Fibroblast of lung (primary cell): Measurements from ENCODE around the gene NRSN2. TPM values are rescaled to one million over a fixed set of nuclear protein-coding genes. Genes with fewer than 3 reads are reported as not detected.

Experiments
- DNase-seq, 2 donors: peaks; one replicate each; pipeline versions ENCODE4 v3.0.0 to v3.0.0-alpha.2; 2010; ENCODE audit warnings: low read depth in 2 of 2
- H2AFZ ChIP-seq: 2 replicates; pipeline ENCODE4 v1.5.1; 2012; ENCODE audit warnings: low read length, control low read depth, inconsistent platforms
- H3K27ac ChIP-seq: 2 replicates; pipeline ENCODE4 v1.5.1; 2011; ENCODE audit warnings: low read length, control low read depth; ENCODE audit not compliant: insufficient read depth
- H3K27me3 ChIP-seq: 2 replicates; pipeline ENCODE4 v1.5.1; 2011; ENCODE audit warnings: mild to moderate bottlenecking, low read length; ENCODE audit not compliant: control insufficient read depth, insufficient read depth
- H3K36me3 ChIP-seq: 2 replicates; pipeline ENCODE4 v1.5.1; 2011; ENCODE audit warnings: low read length; ENCODE audit not compliant: control insufficient read depth, insufficient read depth
- H3K4me1 ChIP-seq: 2 replicates; pipeline ENCODE4 v1.5.1; 2011; ENCODE audit warnings: low read length; ENCODE audit not compliant: control insufficient read depth, insufficient read depth; ENCODE audit errors: extremely low read depth
- H3K4me2 ChIP-seq: 2 replicates; pipeline ENCODE4 v1.5.1; 2011; ENCODE audit warnings: low read length, control low read depth; ENCODE audit not compliant: insufficient read depth; ENCODE audit errors: extremely low read depth
- H3K4me3 ChIP-seq, 4 experiments: fragments of 200-600 bp in 1 of 4; sonication (generic) in 1 of 4; replicated peaks in 1 of 4; 2 replicates each; pipeline ENCODE4 v1.5.1; 2011 to 2016; ENCODE audit warnings: low read length in 4 of 4, low read depth in 3 of 4, mild to moderate bottlenecking in 3 of 4, control low read depth in 2 of 4, inconsistent platforms in 1 of 4, mixed read lengths in 1 of 4; ENCODE audit not compliant: insufficient read depth in 1 of 4; ENCODE audit errors: control extremely low read depth in 1 of 4
- H3K79me2 ChIP-seq: 2 replicates; pipeline ENCODE4 v1.5.1; 2012; ENCODE audit warnings: mild to moderate bottlenecking, low read length, inconsistent platforms; ENCODE audit not compliant: control insufficient read depth, insufficient read depth
- H3K9ac ChIP-seq: 2 replicates; pipeline ENCODE4 v1.5.1; 2011; ENCODE audit warnings: mild to moderate bottlenecking, low read length, control low read depth; ENCODE audit not compliant: insufficient read depth
- H3K9me3 ChIP-seq: 2 replicates; pipeline ENCODE4 v1.5.1; 2012; ENCODE audit warnings: low read depth, low read length; ENCODE audit not compliant: control insufficient read depth, insufficient read depth
- H4K20me1 ChIP-seq: 2 replicates; pipeline ENCODE4 v1.5.1; 2011; ENCODE audit warnings: low read length; ENCODE audit not compliant: control insufficient read depth, insufficient read depth; ENCODE audit errors: extremely low read depth
- CTCF ChIP-seq, 2 donors: IDR thresholded peaks in 1 of 2; conservative IDR thresholded peaks in 1 of 2; 1 replicate in 1 of 2; 2 replicates in 1 of 2; pipeline ENCODE4 v1.5.1; 2011 to 2012; ENCODE audit warnings: low read length in 2 of 2, control low read depth in 1 of 2, inconsistent platforms in 1 of 2, low read depth in 1 of 2, mild to moderate bottlenecking in 1 of 2
- EZH2 ChIP-seq: IDR thresholded peaks from 2 replicates; pipeline ENCODE4 v1.5.1; 2012; ENCODE audit warnings: low read length, control low read depth, mild to moderate bottlenecking; ENCODE audit errors: missing control alignments
- polyA plus RNA-seq, 2 donors: library from polyadenylated mRNA; depleted of rRNA in 1 of 2; stranded (reverse) in 1 of 2; unstranded in 1 of 2; fragments of >200 nt; gene quantifications; 2 replicates each; pipeline ENCODE4 v1.2.1, GENCODE V29; 2011 to 2012; ENCODE audit warnings: missing spikeins in 1 of 2
- total RNA-seq: library from RNA; depleted of rRNA; stranded (reverse); fragments of >200 nt; gene quantifications from 2 replicates; pipeline ENCODE4 v1.2.1, GENCODE V29; 2014

NRSN2 gene
- total and polyA plus RNA-seq, 2 donors (not counting 1 experiment from before 2014, with no cell fraction given): 34.5 to 60.5 TPM

DNA sequence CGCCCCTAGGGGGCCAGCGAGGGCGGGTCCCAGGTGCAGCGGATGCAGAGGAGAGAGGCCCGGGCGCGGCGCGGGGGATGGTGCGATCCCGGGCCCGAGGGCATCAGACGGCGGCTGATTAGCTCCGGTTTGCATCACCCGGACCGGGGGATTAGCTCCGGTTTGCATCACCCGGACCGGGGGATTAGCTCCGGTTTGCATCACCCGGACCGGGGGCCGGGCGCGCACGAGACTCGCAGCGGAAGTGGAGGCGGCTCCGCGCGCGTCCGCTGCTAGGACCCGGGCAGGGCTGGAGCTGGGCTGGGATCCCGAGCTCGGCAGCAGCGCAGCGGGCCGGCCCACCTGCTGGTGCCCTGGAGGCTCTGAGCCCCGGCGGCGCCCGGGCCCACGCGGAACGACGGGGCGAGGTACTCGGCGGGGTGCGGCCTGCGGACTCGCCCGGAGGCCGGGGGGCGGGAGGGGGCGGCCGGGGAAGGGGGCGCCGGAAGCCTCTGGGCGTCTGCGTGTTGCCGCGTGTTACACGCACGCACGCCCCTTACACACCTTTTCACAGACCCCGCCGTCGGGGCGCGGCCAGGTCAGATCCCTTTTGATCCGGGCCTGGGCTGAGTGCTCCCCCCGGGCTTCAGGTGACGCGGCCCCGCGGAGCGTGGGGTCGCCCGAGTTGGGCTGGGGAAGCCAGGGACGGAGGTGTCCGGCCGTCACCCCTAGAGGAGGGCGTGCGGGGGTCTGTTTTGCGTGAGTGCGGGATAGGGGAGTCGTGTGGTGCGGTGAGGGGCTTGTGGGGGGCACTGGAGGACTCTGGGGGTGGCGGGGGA lies 34.1 kb downstream of the NRSN2 start:
- no peaks in the 10 kb centered on the region for H3K9me3 ChIP-seq
- H3K79me2 ChIP-seq: peaks cover 6% of the 10 kb centered on the region
- peak; percentile 31 to 75 for DNase-seq
- peak overlapping the region; percentile 63 to 76 (median 72) for H3K4me3 ChIP-seq
- no peaks in the 10 kb centered on the region for H3K27me3 ChIP-seq
- peak overlapping the region; percentile 57 for H3K4me2 ChIP-seq
- no peak for TF ChIP-seq EZH2
- TF ChIP-seq CTCF (conservative IDR thresholded peaks at IDR 0.05 in 1 of 2, IDR thresholded peaks at IDR 0.05 in 1 of 2; ENCODE audit: low read depth in 1 of 2, low read length in 2 of 2): no peak
- H4K20me1 ChIP-seq: no peaks in the 10 kb centered on the region
- no peaks in the 10 kb centered on the region for H3K36me3 ChIP-seq
- H3K4me1 ChIP-seq: no peaks in the 10 kb centered on the region
- H3K9ac ChIP-seq: peak overlapping the region; percentile 71
- H3K27ac ChIP-seq: peak overlapping the region; percentile 52
- H2AFZ ChIP-seq: peak overlapping the region; percentile 25

GRCh38 chr20:381581-382290 lies 34.8 kb downstream of the NRSN2 start:
- Histone ChIP-seq H3K27ac (peak overlapping the region; percentile 52), H3K79me2 (peaks cover 6% of the 10 kb centered on the region)
- peak; percentile 68 to 91 for DNase-seq

More at GRCh38 chr20:381581-382290, 34.8 kb downstream of the NRSN2 start:
- peak overlapping the region; percentile 79 for H3K4me2 ChIP-seq
- peak overlapping the region; percentile 71 for H3K9ac ChIP-seq
- H3K36me3 ChIP-seq: no peaks in the 10 kb centered on the region
- no peaks in the 10 kb centered on the region for H4K20me1 ChIP-seq
- no peaks in the 10 kb centered on the region for H3K4me1 ChIP-seq
- H2AFZ ChIP-seq: no peak overlapping the region
- H3K4me3 ChIP-seq: peak overlapping the region; percentile 71 to 76 (median 72)
- H3K9me3 ChIP-seq: no peaks in the 10 kb centered on the region
- H3K27me3 ChIP-seq: no peaks in the 10 kb centered on the region
- no peak for TF ChIP-seq EZH2
- TF ChIP-seq CTCF (conservative IDR thresholded peaks at IDR 0.05 in 1 of 2, IDR thresholded peaks at IDR 0.05 in 1 of 2; ENCODE audit: low read depth in 1 of 2, low read length in 2 of 2): no peak
